Liver (tissue), 9 donors: ENCODE data around the gene RNF38. TPM values are rescaled to one million over a fixed set of nuclear protein-coding genes. Genes with fewer than 3 reads are reported as not detected.

Source experiments
- DNase-seq: peaks from one replicate; pipeline ENCODE4 v3.0.0-alpha.2; 2017; ENCODE audit warnings: low spot score
- H3K27ac ChIP-seq, 2 donors: one replicate each; pipeline ENCODE4 v1.7.0; 2013; ENCODE audit warnings: inconsistent platforms in 2 of 2, low read length in 2 of 2, control low read depth in 1 of 2, low read depth in 1 of 2, mild to moderate bottlenecking in 1 of 2
- H3K27me3 ChIP-seq, 4 donors: one replicate each; pipeline versions ENCODE4 v1.6.1 to v1.7.0; 2013; ENCODE audit warnings: low read length in 3 of 4, inconsistent platforms in 1 of 4, mild to moderate bottlenecking in 1 of 4, moderate library complexity in 1 of 4; ENCODE audit not compliant: control insufficient read depth in 4 of 4, insufficient read depth in 4 of 4
- H3K36me3 ChIP-seq, 4 donors: one replicate each; pipeline versions ENCODE4 v1.6.1 to v1.7.0; 2013; ENCODE audit warnings: low read length in 3 of 4, mild to moderate bottlenecking in 3 of 4, low read depth in 1 of 4, moderate library complexity in 1 of 4; ENCODE audit not compliant: control insufficient read depth in 4 of 4, insufficient read depth in 3 of 4
- H3K4me1 ChIP-seq, 4 donors: one replicate each; pipeline versions ENCODE4 v1.6.1 to v1.7.0; 2013; ENCODE audit warnings: low read length in 3 of 4, mild to moderate bottlenecking in 3 of 4, moderate library complexity in 1 of 4; ENCODE audit not compliant: control insufficient read depth in 4 of 4, insufficient read depth in 4 of 4
- H3K4me3 ChIP-seq, 3 donors: one replicate each; pipeline versions ENCODE4 v1.6.1 to v1.7.0; 2013; ENCODE audit warnings: low read length in 3 of 3, control low read depth in 1 of 3, low read depth in 1 of 3, mild to moderate bottlenecking in 1 of 3
- H3K9ac ChIP-seq, 2 donors: one replicate each; pipeline ENCODE4 v1.7.0; 2013; ENCODE audit warnings: low read length in 2 of 2, mild to moderate bottlenecking in 2 of 2, moderate library complexity in 2 of 2, control low read depth in 1 of 2, low read depth in 1 of 2
- H3K9me3 ChIP-seq, 4 donors: one replicate each; pipeline versions ENCODE4 v1.6.1 to v1.7.0; 2013; ENCODE audit warnings: low read length in 3 of 4; ENCODE audit not compliant: control insufficient read depth in 4 of 4
- EGR1 ChIP-seq, 2 donors: IDR thresholded peaks; 2 replicates each; pipeline ENCODE4 v1.6.1; 2016 to 2018; ENCODE audit warnings: antibody characterized with exemption in 2 of 2, low read depth in 2 of 2
- FOXA1 ChIP-seq: IDR thresholded peaks from 2 replicates; pipeline ENCODE4 v1.6.1; 2016; ENCODE audit warnings: antibody characterized with exemption
- FOXA2 ChIP-seq: IDR thresholded peaks from 2 replicates; pipeline ENCODE4 v1.6.1; 2016; ENCODE audit warnings: antibody characterized with exemption
- GABPA ChIP-seq, 2 donors: IDR thresholded peaks in 1 of 2; conservative IDR thresholded peaks in 1 of 2; 2 replicates each; pipeline ENCODE4 v1.6.1; 2016; ENCODE audit warnings: antibody characterized with exemption in 2 of 2, mild to moderate bottlenecking in 1 of 2, moderate library complexity in 1 of 2
- HNF4A ChIP-seq, 2 donors: conservative IDR thresholded peaks; 2 replicates each; pipeline ENCODE4 v1.6.1; 2016; ENCODE audit warnings: antibody characterized with exemption in 2 of 2, mild to moderate bottlenecking in 2 of 2
- HNF4G ChIP-seq: IDR thresholded peaks from 2 replicates; pipeline ENCODE4 v1.6.1; 2016; ENCODE audit warnings: antibody characterized with exemption
- JUND ChIP-seq, 2 donors: IDR thresholded peaks; 2 replicates each; pipeline ENCODE4 v1.6.1; 2016; ENCODE audit warnings: antibody characterized with exemption in 2 of 2
- NR2F2 ChIP-seq: IDR thresholded peaks from 2 replicates; pipeline ENCODE4 v1.6.1; 2016; ENCODE audit warnings: antibody characterized with exemption
- RAD21 ChIP-seq, 2 donors: IDR thresholded peaks; 2 replicates each; pipeline ENCODE4 v1.6.1; 2016; ENCODE audit warnings: antibody characterized with exemption in 2 of 2, mild to moderate bottlenecking in 2 of 2
- RXRA ChIP-seq, 2 donors: IDR thresholded peaks; 2 replicates each; pipeline ENCODE4 v1.6.1; 2017 to 2018; ENCODE audit warnings: antibody characterized with exemption in 2 of 2, mild to moderate bottlenecking in 1 of 2
- SP1 ChIP-seq: IDR thresholded peaks from 2 replicates; pipeline ENCODE4 v1.6.1; 2018; ENCODE audit warnings: antibody characterized with exemption, mild to moderate bottlenecking
- TAF1 ChIP-seq: conservative IDR thresholded peaks from 2 replicates; pipeline ENCODE4 v1.6.1; 2016; ENCODE audit warnings: antibody characterized with exemption, mild to moderate bottlenecking
- YY1 ChIP-seq: IDR thresholded peaks from 2 replicates; pipeline ENCODE4 v1.6.1; 2016; ENCODE audit warnings: antibody characterized with exemption, mild to moderate bottlenecking
- WGBS: extraction: QIAGEN DNeasy Blood & Tissue Kit; methylation state at CpG from one replicate; pipeline ENCODE4 v1.1.7; 2013; 5-methylcytosine and 5-hydroxymethylcytosine counted together
- polyA plus RNA-seq, 2 donors: library from polyadenylated mRNA; stranded (reverse) in 1 of 2; unstranded in 1 of 2; fragments of 200-250 nt in 1 of 2; fragments of >200 nt in 1 of 2; fragmentation: Nextera tagmentation in 1 of 2; extraction: Ambion mirVana in 1 of 2; gene quantifications; one replicate each; pipeline versions ENCODE4 v1.2.1 to v1.2.3, GENCODE V29; 2013 to 2015
- total RNA-seq, 2 donors: library from RNA; depleted of rRNA; stranded (reverse); fragments of >200 nt; gene quantifications; one replicate each; pipeline ENCODE4 v1.2.3, GENCODE V29; 2014
- TF ChIP-seq, protein P1 (sequence below): IDR thresholded peaks from 2 replicates; pipeline ENCODE4 v1.6.1; 2016; ENCODE audit warnings: antibody characterized with exemption, mild to moderate bottlenecking
- TF ChIP-seq, protein P2 (sequence below): IDR thresholded peaks from 2 replicates; pipeline ENCODE4 v1.6.1; 2016; ENCODE audit warnings: antibody characterized with exemption
- TF ChIP-seq, protein P3 (sequence below): IDR thresholded peaks from 2 replicates; pipeline ENCODE4 v1.6.1; 2016; ENCODE audit warnings: antibody characterized with exemption
- TF ChIP-seq, protein P4 (sequence below): fragments of 150-350 bp; IDR thresholded peaks from 2 replicates; pipeline ENCODE4 v1.5.1; 2017; ENCODE audit warnings: improper control_type of control experiment, low read depth, low read length; ENCODE audit not compliant: missing input control
- TF ChIP-seq, protein P5 (sequence below): IDR thresholded peaks from 2 replicates; pipeline ENCODE4 v1.6.1; 2016; ENCODE audit warnings: antibody characterized with exemption
- donor health status: healthy.
- donor health status: healthy.
- donor health status: healthy.
- donor health status: healthy.
- donor health status: healthy.

Gene RNF38
- total and polyA plus RNA-seq, 4 donors = 3.4 to 16.4 (median 6.9) TPM

DNA sequence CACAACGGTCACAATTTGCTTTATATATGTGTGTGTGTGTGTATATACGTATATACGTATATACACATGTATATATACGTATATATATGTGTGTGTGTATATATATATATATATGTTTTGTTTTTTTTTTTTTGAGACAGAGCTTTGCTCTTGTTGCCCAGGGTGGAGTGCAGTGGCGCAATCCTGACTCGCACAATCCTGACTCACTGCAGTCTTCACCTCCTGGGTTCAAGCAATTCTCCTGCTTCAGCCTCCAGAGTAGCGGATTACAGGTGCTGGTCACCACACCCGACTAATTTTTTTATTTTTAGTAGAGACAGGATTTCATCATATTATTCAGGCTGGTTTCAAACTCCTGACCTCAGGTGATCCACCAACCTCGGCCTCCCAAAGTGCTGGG, 3.1 kb downstream of the RNF38 start:
- H3K4me3 ChIP-seq = no peak overlapping the region
- no peak overlapping the region for H3K27ac ChIP-seq
- H3K9ac ChIP-seq = no peak overlapping the region
- H3K4me1 ChIP-seq = peaks cover 2 to 15% (median 11%) of the 10 kb centered on the region in 4 donors
- no peaks in the 10 kb centered on the region for H3K27me3 ChIP-seq
- TF ChIP-seq, protein P1, sequence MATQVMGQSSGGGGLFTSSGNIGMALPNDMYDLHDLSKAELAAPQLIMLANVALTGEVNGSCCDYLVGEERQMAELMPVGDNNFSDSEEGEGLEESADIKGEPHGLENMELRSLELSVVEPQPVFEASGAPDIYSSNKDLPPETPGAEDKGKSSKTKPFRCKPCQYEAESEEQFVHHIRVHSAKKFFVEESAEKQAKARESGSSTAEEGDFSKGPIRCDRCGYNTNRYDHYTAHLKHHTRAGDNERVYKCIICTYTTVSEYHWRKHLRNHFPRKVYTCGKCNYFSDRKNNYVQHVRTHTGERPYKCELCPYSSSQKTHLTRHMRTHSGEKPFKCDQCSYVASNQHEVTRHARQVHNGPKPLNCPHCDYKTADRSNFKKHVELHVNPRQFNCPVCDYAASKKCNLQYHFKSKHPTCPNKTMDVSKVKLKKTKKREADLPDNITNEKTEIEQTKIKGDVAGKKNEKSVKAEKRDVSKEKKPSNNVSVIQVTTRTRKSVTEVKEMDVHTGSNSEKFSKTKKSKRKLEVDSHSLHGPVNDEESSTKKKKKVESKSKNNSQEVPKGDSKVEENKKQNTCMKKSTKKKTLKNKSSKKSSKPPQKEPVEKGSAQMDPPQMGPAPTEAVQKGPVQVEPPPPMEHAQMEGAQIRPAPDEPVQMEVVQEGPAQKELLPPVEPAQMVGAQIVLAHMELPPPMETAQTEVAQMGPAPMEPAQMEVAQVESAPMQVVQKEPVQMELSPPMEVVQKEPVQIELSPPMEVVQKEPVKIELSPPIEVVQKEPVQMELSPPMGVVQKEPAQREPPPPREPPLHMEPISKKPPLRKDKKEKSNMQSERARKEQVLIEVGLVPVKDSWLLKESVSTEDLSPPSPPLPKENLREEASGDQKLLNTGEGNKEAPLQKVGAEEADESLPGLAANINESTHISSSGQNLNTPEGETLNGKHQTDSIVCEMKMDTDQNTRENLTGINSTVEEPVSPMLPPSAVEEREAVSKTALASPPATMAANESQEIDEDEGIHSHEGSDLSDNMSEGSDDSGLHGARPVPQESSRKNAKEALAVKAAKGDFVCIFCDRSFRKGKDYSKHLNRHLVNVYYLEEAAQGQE = no peak
- TF ChIP-seq HNF4G (no peak), SP1 (no peak), FOXA1 (no peak), RXRA (IDR thresholded peaks at IDR 0.05) (no peak), HNF4A (conservative IDR thresholded peaks at IDR 0.05) (no peak), EGR1 (IDR thresholded peaks at IDR 0.05; ENCODE audit: low read depth in 2 of 2) (no peak), GABPA (IDR thresholded peaks at IDR 0.05 in 1 of 2, conservative IDR thresholded peaks at IDR 0.05 in 1 of 2) (no peak), NR2F2 (no peak), TAF1 (no peak), FOXA2 (no peak), YY1 (no peak), JUND (IDR thresholded peaks at IDR 0.05) (no peak), RAD21 (IDR thresholded peaks at IDR 0.05) (no peak)
- TF ChIP-seq, protein P2, sequence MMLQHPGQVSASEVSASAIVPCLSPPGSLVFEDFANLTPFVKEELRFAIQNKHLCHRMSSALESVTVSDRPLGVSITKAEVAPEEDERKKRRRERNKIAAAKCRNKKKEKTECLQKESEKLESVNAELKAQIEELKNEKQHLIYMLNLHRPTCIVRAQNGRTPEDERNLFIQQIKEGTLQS = no peak
- TF ChIP-seq, protein P3, sequence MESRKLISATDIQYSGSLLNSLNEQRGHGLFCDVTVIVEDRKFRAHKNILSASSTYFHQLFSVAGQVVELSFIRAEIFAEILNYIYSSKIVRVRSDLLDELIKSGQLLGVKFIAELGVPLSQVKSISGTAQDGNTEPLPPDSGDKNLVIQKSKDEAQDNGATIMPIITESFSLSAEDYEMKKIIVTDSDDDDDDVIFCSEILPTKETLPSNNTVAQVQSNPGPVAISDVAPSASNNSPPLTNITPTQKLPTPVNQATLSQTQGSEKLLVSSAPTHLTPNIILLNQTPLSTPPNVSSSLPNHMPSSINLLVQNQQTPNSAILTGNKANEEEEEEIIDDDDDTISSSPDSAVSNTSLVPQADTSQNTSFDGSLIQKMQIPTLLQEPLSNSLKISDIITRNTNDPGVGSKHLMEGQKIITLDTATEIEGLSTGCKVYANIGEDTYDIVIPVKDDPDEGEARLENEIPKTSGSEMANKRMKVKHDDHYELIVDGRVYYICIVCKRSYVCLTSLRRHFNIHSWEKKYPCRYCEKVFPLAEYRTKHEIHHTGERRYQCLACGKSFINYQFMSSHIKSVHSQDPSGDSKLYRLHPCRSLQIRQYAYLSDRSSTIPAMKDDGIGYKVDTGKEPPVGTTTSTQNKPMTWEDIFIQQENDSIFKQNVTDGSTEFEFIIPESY = no peak
- TF ChIP-seq, protein P4, sequence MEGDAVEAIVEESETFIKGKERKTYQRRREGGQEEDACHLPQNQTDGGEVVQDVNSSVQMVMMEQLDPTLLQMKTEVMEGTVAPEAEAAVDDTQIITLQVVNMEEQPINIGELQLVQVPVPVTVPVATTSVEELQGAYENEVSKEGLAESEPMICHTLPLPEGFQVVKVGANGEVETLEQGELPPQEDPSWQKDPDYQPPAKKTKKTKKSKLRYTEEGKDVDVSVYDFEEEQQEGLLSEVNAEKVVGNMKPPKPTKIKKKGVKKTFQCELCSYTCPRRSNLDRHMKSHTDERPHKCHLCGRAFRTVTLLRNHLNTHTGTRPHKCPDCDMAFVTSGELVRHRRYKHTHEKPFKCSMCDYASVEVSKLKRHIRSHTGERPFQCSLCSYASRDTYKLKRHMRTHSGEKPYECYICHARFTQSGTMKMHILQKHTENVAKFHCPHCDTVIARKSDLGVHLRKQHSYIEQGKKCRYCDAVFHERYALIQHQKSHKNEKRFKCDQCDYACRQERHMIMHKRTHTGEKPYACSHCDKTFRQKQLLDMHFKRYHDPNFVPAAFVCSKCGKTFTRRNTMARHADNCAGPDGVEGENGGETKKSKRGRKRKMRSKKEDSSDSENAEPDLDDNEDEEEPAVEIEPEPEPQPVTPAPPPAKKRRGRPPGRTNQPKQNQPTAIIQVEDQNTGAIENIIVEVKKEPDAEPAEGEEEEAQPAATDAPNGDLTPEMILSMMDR = no peak
- TF ChIP-seq, protein P5, sequence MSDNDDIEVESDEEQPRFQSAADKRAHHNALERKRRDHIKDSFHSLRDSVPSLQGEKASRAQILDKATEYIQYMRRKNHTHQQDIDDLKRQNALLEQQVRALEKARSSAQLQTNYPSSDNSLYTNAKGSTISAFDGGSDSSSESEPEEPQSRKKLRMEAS = no peak
- 91% methylated on average over 9 of the region's 9 CpGs for WGBS
- H3K9me3 ChIP-seq = no peaks in the 10 kb centered on the region
- no peak for DNase-seq
- H3K36me3 ChIP-seq = no peaks in the 10 kb centered on the region
